HL-60 (cell line): ENCODE results near the gene RPS6KL1.
A peak's percentile ranks its signal among the peaks of the same experiment; 100 is the strongest.

Experiments used
- DNase-seq, 2 experiments: peaks; one replicate each; pipeline ENCODE4 v3.0.0-alpha.2; 2010 to 2020; ENCODE audit warnings: low read depth in 1 of 2, low spot score in 1 of 2
- H3K27ac ChIP-seq: fragments of 250-450 bp; sonication (Bioruptor Pico); replicated peaks from 2 replicates; pipeline ENCODE4 v1.5.1; 2020; ENCODE audit warnings: mild to moderate bottlenecking, moderate library complexity
- H3K27me3 ChIP-seq: fragments of 250-450 bp; sonication (Bioruptor Pico); 2 replicates; pipeline ENCODE4 v1.5.1; 2021; ENCODE audit warnings: mild to moderate bottlenecking, moderate library complexity; ENCODE audit not compliant: insufficient read depth, poor library complexity, severe bottlenecking
- H3K4me3 ChIP-seq: replicated peaks from 2 replicates; pipeline ENCODE4 v1.5.1; 2011; ENCODE audit warnings: mild to moderate bottlenecking, control low read depth, low read length; ENCODE audit not compliant: insufficient read depth
- CTCF ChIP-seq: IDR thresholded peaks from one replicate; pipeline ENCODE4 v1.5.1; 2011; ENCODE audit warnings: low read length, control low read depth, inconsistent platforms; ENCODE audit not compliant: insufficient read depth
- GABPA ChIP-seq: IDR thresholded peaks from 2 replicates; pipeline ENCODE4 v1.6.1; 2012; ENCODE audit warnings: low read depth
- POLR2AphosphoS5 ChIP-seq: IDR thresholded peaks from 2 replicates; pipeline ENCODE4 v1.6.1; 2012; ENCODE audit warnings: low read depth
- REST ChIP-seq: IDR thresholded peaks from 2 replicates; pipeline ENCODE4 v1.6.1; 2012; ENCODE audit warnings: low read depth; ENCODE audit not compliant: insufficient replicate concordance
- SPI1 ChIP-seq: IDR thresholded peaks from 2 replicates; pipeline ENCODE4 v1.6.1; 2012; ENCODE audit warnings: low read depth, mild to moderate bottlenecking, borderline replicate concordance
- long read RNA-seq: library from polyadenylated mRNA; unstranded; transcript quantifications from one replicate; pipeline ENCODE4 v2.0.0, GENCODE V29; 2020

Gene RPS6KL1
- long read RNA-seq: 0 reads

GRCh38 chr14:74922752-74923401 is at the start of gene RPS6KL1:
RPS6KL1 (minus strand) TSS chr14:74923260; CDS start chr14:74921541, 1,719 bp downstream.
- peak; percentile 38 to 57 for DNase-seq
- Histone ChIP-seq H3K27me3 (no peaks in the 10 kb centered on the region), H3K27ac (no peak within 1 kb of the TSS), H3K4me3 (peak within 1 kb of the TSS; percentile 68)
- TF ChIP-seq REST: no peak
- no peak for TF ChIP-seq GABPA
- no peak for TF ChIP-seq POLR2AphosphoS5
- no peak for TF ChIP-seq CTCF
- TF ChIP-seq SPI1: no peak

GRCh38 chr14:74968811-74969210 is 45.8 kb upstream of the RPS6KL1 start:
- H3K4me3 ChIP-seq: no peak overlapping the region
- no peaks in the 10 kb centered on the region for H3K27me3 ChIP-seq

More at GRCh38 chr14:74968811-74969210, 45.8 kb upstream of the RPS6KL1 start:
- no peak for DNase-seq
- TF ChIP-seq REST: no peak
- TF ChIP-seq GABPA: no peak
- TF ChIP-seq POLR2AphosphoS5: no peak
- no peak for TF ChIP-seq CTCF
- TF ChIP-seq SPI1: no peak
- H3K27ac ChIP-seq: no peak overlapping the region
